HG03280 (cell line): ENCODE measurements around the gene TMEM184A.

Experiments used
- ATAC-seq: cut with Tn5 transposase; IDR thresholded peaks from one replicate; pipeline ENCODE4 v1.9.1; 2021; ENCODE audit warnings: mild to moderate bottlenecking, moderate library complexity; ENCODE audit not compliant: unreplicated experiment

The TMEM184A gene

DNA sequence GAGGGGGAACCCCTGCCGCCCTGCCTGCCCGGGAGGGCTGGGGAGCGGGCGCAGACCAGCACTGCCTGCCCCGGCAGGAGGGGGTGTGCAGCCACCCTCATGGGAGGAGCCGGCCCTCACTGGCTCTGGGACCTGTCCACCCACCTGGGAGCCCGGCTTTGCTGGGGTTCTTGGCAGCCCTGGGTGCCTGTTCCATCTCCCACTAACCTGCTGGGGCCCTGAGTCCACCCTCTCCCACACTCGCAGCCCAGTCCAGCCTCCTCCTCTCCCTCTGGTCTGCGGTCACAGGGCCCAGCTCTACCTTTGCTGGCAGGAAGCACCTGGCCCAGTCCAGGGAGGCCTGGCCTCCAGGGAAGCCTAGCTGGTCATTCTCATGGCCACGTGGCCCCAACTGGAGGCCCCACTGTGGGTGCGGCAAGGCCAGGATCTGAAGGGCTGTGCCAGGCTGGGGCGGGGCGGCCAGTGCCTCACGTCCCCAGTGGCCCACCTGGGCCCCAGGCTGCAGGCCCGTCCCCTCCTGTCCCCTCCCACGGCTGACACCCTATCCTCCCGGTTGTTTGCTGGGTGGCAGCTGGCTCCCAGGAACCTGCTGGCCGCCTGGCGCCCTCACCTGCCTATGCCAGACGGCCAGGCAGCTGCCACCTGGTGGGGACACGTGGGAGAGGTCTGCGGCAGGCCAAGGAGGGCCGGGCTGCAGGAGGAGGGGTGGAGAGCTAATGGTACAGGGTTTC lies at the start of gene TMEM184A:
Gene TMEM184A (minus strand): TSS at position 393 of the 731 bp plus-strand sequence. CDS start 721 bp downstream, outside the sequence.
- ATAC-seq = no peak

DNA sequence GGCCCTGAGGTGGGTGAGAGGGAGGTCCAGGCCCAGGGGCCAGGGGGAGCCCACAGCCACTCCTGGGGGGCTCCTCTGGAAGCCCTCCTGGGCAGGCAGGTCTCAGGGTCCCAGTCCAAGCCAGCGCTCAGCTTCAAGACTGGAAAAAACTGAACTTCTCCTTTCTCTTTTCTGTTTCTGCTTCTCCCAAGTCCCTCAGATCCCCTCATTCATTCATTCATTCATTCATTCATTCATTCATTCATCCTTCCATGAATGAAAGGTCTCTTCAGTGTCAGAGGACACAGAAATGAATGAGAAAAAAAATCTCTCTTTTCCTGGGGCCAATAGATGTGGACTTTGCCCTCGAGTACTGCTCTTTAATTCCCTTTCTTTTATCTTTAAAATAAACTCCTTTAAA lies 48.4 kb upstream of the TMEM184A start:
- ATAC-seq = no peak

DNA sequence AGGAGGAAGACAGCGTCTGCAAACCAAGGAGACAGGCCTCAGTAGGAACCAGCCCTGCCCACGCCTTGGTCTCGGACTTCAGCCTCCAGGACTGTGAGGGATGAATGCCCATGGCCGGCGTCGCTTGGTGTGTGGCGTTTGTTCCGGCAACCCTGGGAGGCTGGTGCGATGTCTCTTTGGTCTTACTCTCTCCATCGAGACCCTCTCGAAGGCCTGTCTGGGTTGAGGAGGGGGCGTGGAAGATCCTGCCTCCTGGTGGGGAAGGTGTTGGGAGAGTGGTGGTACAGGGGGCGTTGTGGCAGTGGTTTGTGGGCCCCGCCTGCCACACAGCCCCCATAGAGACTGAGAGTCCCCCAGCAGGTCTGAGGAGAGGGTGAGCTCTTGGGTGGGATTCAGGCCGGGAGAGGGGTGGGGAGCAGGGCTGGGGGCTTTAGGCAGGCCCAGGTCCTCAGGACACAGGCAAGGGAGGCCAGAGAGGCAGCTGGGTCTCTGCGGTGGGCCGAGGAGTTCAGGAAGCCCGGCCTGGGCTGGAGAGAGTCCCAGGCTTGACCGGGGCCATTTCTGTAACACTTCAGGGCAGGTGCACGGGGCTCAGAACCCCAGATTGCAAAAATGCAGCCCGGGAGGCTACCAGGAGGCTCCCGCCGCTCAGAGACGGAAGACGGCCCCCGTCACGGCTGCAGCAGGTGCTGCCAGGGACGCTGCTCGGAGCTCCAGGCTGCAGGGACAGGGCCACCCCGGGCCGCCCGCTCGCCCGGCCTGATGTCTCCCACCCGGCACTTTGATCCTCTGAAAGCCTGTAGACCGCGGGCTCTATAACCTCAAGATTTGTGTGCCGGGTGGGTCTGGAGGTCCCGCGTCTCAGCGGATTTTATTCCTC lies 47.6 kb upstream of the TMEM184A start:
- ATAC-seq = no peak

GRCh38 chr7:1602386-1602785 lies 46.4 kb upstream of the TMEM184A start:
- no peak for ATAC-seq

DNA sequence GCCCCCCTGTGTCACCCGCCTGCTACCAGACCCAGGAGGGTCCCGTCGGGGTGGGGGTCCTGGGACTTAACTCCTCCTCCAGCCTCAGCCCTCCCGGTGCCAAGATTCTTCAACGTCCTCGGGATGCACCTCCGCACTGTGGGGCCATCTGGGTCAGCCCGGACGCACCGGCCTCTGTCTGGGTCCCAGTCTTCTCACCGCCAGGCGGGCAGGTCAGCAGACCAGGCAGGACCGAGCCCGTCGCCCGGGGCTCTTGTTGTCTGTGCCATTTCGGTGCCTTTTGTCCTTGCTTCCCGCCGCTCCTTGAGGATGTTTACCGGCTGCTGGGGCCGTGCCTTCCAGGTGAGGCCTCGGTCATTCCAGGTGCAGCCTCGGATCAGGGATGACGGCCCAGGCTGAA lies 46.0 kb upstream of the TMEM184A start:
- ATAC-seq = no peak

GRCh38 chr7:1599640-1600395 lies 43.8 kb upstream of the TMEM184A start:
- no peak for ATAC-seq

- ATAC-seq = no peak
These were observed 43.1 kb upstream of the TMEM184A start for GRCh38 chr7:1598961-1599639.

- no peak for ATAC-seq
These were observed 42.3 kb upstream of the TMEM184A start for GRCh38 chr7:1598286-1598685.

GRCh38 chr7:1597791-1598190 lies 41.8 kb upstream of the TMEM184A start:
- ATAC-seq = no peak

- ATAC-seq = no peak
These were observed 41.2 kb upstream of the TMEM184A start for GRCh38 chr7:1597066-1597760.

- ATAC-seq = no peak
These were observed 40.4 kb upstream of the TMEM184A start for GRCh38 chr7:1596181-1597043.

- ATAC-seq = no peak
These were observed 39.6 kb upstream of the TMEM184A start for GRCh38 chr7:1595636-1596035.

DNA sequence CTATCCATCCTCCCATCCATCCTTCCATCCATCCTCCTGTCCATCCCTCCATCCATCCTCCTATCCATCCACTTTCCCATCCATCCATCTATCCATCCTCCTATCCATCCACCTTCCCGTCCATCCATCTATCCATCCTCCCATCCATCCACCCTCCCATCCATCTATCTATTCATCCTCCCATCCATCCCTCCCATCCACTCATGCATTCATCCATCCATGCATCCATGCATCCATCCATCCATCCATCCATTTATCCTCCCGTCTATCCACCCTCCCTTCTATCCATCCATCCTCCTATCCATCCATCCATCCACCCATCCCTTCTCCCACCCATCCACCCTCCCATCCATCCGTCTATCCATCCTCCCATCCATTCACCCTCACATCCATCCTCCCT lies 39.0 kb upstream of the TMEM184A start:
- no peak for ATAC-seq

DNA sequence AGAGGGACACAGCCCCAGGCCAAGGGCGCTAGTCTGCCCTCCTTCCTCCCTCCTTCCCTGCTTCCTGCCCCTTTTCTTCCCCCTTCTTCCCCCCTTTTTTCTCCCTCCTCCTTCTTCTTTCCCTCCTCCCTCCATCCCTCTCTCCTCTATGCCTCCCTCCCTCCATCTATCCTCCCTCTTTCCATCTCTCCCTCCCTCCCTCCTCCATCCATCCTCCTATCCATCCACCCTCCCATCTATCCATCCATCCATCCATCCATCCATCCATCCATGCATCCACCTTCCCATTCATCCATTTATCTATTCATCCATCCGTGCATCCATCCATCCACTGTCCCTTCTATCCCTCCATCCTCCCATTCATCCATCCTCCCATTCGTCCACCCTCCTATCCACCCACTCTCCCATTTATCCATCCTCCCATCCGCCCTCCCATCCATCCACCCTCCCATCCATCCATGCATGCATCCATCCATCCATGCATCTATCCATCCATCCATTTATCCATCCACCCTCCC lies 38.0 kb upstream of the TMEM184A start:
- no peak for ATAC-seq

GRCh38 chr7:1593091-1593866 lies 37.3 kb upstream of the TMEM184A start:
- no peak for ATAC-seq

GRCh38 chr7:1592299-1592871 lies 36.4 kb upstream of the TMEM184A start:
- no peak for ATAC-seq

DNA sequence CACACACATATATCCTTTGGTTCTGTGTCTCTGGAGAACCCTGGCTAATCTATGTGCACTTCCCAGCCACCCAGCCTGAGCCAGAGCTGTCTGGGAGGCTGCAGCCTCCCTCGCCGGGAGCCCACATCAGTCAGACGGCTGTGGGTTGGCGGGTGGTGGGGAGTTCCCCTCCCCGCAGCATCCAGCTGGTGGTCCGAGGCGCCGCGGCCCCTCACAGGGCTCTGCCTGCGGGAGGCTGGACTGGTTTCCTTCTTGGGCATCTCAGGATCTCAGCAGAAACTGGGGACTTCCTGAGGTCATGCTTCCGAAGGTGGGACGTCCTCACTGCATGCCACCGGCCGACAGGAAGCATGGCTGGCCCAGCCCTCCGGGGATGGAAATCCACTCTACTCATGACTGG lies 35.9 kb upstream of the TMEM184A start:
- no peak for ATAC-seq

DNA sequence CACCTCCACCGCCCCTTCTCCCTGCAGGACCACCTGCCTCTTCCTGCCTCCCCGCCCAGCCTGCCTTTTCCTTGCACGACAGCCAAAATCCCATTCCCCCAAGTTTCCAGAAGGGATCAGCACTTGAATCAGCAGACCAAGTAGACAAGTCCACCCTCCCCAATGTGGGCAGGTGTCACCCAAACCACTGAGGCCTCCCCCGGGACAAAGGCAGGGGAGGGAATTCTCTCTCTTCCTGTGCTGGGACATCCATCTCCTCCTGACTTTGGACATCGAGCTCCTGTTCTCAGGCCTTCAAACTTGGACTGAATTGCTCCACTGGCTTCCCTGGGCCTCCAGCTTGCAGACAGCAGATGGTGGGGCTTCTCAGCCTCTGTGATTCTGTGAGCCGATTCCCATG lies 35.4 kb upstream of the TMEM184A start:
- ATAC-seq = no peak
